Stimulated activated CD8-positive, alpha-beta memory T cell treated with anti-CD3 and anti-CD28 coated beads, Interleukin-4, amount 100 ng/mL, for 24 hours (primary cell): ENCODE data around the gene OR51A4.
"Not testable (repeated sequence)": the region's sequence is repeated elsewhere in the genome, so short reads cannot be mapped to it uniquely, and the experiment has no call there.

Experiments used
- DNase-seq: peaks from one replicate; pipeline ENCODE4 v3.0.0-alpha.2; 2020; ENCODE audit warnings: low read depth

Gene OR51A4

DNA sequence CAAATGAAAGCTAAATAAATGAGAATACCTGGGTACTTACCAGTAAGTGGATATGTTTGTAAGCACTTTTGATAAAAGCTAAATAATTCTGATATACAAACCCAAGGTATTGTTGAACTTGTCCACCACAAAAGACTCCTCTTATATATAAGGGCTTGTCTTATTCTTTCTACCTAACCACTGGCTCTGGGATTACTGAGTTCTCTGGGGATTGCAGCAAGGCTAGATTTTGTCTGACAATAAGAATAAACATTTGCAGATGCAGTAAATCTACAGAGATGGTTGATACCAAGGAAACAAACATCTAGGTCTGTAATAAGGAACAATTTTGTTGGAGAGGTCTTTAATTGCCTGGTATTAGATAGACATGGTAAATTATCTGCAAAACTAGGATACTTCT, at the start of gene OR51A4:
TSS of gene OR51A4 (minus strand) at position 101 of the 400 bp plus-strand sequence. CDS start 505 bp downstream, outside the sequence.
- no peak for DNase-seq

DNA sequence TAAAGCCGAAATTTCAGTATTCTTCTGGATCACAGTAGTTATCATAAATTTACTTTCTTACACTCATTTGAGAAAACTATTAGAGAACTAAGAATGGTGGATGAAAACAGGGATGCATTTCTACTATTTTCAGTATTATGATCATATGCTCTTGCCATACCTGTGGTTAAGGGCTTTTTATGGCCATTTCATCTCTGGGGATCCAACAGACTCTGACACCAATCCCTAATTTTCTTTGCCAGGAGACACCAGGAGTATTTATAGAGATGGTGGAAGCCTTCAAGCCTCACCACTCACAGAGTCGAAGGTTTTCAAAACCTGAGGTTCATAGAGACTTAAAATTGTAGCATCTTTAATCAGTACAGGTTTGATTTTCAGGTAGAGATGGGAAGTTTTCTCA, 47.1 kb upstream of the OR51A4 start, which contains the start of gene OR51L1:
TSS of gene OR51L1 (plus strand) at position 301 of the 400 bp plus-strand sequence. CDS start 4,132 bp downstream, outside the sequence.
- DNase-seq: no peak

- no peak for DNase-seq
Measured at GRCh38 chr11:4991060-4991459, 43.7 kb upstream of the OR51A4 start.

DNA sequence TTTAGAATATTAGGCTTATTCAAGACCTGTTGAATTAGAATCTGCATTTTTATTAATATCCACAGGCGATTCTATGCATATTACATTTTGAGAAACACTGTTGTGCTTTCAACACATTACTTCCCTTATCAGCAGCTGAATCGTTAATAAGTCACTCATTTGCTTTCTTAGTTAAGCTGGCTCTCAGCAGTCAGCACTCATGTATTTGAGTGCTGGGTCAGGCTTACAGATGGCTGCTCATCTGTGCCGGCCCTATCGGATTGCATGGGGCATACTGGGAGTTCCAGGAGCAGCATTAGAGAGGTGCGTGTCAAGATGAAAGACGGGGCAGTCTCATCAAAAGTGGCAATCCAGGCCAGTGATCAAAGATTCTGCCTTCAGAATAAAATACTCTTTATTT, 36.4 kb upstream of the OR51A4 start:
- DNase-seq: no peak

GRCh38 chr11:4982678-4983077, 35.3 kb upstream of the OR51A4 start:
- DNase-seq: no peak

GRCh38 chr11:4979036-4979435, 31.6 kb upstream of the OR51A4 start:
- no peak for DNase-seq

DNA sequence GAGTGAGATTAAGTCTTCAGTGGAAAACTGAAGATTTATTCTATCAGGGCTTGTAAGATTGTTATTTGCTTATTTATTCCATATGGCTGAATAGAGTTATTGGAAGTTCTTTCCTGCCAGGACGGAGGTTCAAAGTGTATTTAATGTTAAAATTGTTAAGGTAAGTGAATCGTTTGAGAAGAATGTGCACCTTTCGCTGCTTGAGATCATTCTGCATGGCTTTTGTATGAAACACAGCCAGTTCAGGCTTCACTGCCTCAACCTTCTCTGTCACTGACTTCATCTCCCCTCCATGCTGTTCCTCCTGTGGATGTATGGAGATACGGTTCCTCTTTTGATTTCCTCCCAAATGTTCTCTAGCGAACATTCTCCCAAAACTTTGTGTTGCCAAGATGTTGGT, 28.0 kb upstream of the OR51A4 start:
- DNase-seq: no peak

DNA sequence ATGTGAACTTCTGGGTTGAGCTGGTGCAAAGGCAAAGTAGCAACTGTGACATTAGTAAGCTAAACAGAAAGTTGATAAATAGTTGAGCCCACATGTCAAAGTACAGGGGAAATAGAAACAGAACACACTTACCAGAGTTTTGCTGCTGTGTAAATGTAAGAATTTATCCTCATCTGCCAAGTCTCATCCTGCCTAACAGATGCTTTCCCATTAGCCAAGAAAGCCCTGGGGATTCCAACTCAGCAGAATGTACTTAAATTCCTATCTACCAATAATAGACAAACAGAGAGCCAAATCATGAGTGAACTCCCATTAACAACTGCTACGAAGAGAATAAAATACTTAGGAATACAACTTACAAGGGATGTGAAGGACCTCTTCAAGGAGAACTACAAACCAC, 15.4 kb upstream of the OR51A4 start:
- no peak for DNase-seq

GRCh38 chr11:4960877-4961276, 13.5 kb upstream of the OR51A4 start:
- no peak for DNase-seq

DNA sequence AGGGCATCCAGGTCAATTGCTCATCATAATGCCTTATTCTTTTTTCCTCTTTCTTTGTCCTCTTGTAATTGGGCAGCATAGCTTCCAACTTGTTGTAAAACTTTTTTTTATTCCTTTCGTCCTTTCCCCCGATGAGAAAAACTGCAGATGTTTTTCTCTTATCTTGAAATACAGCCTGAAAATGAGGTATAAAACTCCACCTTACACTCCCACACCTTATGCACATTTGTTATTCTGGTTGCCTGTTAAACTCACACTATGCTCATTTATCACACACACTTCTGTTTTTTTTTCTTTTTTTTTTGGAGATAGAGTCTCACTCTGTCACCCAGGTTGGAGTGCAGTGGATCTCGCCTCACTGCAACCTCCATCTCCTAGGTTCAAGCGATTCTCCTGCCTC, 10.0 kb upstream of the OR51A4 start:
- DNase-seq: no peak

DNA sequence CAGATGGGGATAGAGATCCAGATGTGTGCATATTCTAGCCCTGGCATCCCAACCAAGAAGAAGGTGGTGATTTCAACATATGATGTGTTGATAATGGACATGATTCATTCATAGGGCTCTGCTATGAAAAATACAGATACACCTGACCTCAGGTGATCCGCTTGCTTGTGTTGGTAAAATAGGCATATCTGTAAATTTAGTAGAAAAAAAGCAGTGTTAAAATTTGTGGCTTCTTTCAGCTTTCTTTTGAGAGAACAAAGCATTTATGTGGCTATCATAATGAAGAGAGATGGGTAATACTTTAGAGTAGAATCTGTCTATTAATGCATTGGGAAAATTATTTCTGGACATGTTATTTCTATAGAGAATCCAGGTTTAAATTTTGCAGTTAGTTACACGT, 8.2 kb upstream of the OR51A4 start, which contains the start of gene OR51A2:
TSS of gene OR51A2 (minus strand) at position 101 of the 400 bp plus-strand sequence. CDS start at position 101, 0 bp downstream.
- not testable (repeated sequence) for DNase-seq

- no peak for DNase-seq
Measured at GRCh38 chr11:4936745-4937144, 10.7 kb downstream of the OR51A4 start.

GRCh38 chr11:4932751-4933150, 14.7 kb downstream of the OR51A4 start:
- no peak for DNase-seq

DNA sequence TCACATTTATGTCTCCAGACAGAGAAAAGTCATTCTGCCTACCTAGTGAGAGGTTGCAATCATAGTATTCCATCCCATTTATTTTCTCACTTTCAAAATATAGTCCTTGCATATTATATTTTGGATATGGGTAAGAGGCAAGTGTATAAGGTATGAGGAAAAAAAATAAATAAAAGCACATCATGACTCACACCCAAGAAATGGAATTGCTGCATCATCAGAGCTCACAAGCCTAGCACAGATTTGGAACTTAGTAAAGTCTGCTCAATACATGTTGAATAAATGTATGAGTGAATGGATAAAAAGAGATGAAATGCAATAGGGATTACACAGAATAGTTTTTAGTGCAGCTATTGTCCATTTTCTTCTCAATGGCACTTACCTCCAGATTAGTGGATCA, 20.8 kb downstream of the OR51A4 start:
- no peak for DNase-seq

DNA sequence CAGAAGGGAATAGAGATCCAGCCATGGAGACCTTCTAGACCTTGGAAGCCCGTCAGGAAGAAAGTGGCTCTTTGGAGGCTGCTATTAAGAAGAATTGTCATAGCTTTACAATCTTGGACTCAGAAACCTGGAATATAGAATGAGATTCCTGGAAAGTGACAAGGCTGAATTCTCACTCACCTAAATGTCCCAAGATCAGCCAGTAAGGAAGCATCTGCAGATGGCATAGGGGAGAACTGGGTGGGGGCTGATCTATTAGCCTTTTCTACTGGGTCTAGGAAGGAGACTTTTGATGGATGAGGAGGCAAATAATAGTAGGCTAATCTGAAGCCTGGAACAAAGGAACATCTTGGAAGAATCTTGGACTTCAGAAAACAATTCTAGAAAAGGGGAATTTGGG, 23.2 kb downstream of the OR51A4 start, which contains the start of gene OR51G1:
TSS of gene OR51G1 (minus strand) at position 101 of the 400 bp plus-strand sequence. CDS start at position 101, 0 bp downstream.
- no peak for DNase-seq

DNA sequence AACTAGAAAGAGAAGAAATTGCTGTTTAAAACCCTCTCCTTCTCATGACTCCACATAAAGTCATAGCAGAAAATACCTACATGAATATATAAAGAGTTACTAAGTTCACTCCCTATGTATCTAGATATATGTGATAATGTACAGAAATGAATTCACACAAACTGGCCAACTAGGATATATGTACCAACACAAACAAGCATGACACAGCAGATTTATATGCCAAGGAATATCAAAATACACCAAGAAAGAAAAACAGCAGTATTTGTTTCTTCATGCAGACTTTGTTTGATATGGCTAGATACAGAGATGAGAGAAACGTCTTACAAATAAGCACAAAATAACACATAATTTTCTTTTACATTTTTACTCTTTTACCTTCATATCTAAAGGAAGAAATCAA, 25.1 kb downstream of the OR51A4 start:
- no peak for DNase-seq

- no peak for DNase-seq
Measured at GRCh38 chr11:4921796-4922195, 25.6 kb downstream of the OR51A4 start.

DNA sequence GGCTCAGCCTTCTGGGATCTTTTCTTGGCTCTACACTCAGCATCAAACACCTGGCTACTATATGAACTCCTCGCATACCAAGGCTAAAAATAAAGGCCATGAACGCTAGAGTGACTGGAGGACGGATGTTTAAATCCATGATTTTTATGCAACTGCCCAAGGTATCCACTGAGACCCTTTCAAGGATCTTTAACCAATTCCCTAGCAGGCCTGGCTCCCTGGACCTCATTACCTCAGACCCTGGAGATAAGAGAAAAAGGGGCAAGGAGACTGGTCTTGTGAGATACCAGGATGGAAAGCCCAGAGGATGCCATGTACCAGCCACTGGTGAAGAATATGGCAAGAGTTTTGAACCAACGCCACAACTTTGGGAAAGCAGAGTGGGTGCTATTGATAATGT, 28.2 kb downstream of the OR51A4 start, which contains the start of gene OR51G2:
TSS of gene OR51G2 (minus strand) at position 101 of the 400 bp plus-strand sequence. CDS start 3,687 bp downstream, outside the sequence.
- no peak for DNase-seq

DNA sequence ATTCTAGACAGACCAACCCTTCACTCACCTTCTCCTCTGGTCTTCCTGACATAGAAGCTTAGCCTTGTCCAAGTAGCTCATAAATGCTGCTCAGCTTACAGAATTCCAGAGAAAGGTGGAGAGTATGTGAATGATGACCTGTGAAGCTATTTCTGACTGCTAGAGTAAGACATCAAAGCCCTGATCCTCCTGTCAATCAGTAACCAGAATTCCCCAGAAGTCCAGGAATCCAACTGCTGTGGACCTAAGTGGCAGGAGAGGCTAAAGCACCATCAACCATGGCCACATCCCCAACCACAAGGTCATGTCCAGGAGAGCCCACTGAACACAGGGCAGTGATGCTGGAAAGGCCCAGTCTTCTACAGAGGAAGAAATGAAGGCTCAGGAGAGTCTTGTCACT, 30.8 kb downstream of the OR51A4 start:
- no peak for DNase-seq

- no peak for DNase-seq
Measured at GRCh38 chr11:4903484-4903883, 43.9 kb downstream of the OR51A4 start, which contains the start of gene OR51A7. Gene OR51A7, plus strand, starts transcription at chr11:4903783. Its CDS starts 3,587 bp downstream, at chr11:4907370.
